HG03442 (cell line): ENCODE data around the gene FAM171A2.
"Not testable (repeated sequence)": the region's sequence is repeated elsewhere in the genome, so short reads cannot be mapped to it uniquely, and the experiment has no call there.

Experiments used
- ATAC-seq: cut with Tn5 transposase; IDR thresholded peaks from one replicate; pipeline ENCODE4 v1.9.1; 2021; ENCODE audit warnings: mild to moderate bottlenecking, moderate library complexity; ENCODE audit not compliant: unreplicated experiment

FAM171A2 gene

GRCh38 chr17:44384281-44384822 is 20.7 kb upstream of the FAM171A2 start:
- no peak for ATAC-seq

GRCh38 chr17:44383861-44384260 is 20.2 kb upstream of the FAM171A2 start:
- ATAC-seq: no peak

GRCh38 chr17:44383363-44383762 is 19.7 kb upstream of the FAM171A2 start:
- ATAC-seq: no peak

GRCh38 chr17:44382917-44383316 is 19.3 kb upstream of the FAM171A2 start:
- no peak for ATAC-seq

GRCh38 chr17:44381810-44382305 is 18.2 kb upstream of the FAM171A2 start:
- no peak for ATAC-seq

GRCh38 chr17:44380767-44381166 is 17.1 kb upstream of the FAM171A2 start:
- no peak for ATAC-seq

- ATAC-seq: no peak
These were observed 16.2 kb upstream of the FAM171A2 start for GRCh38 chr17:44379887-44380286.

GRCh38 chr17:44378171-44378705 is 14.6 kb upstream of the FAM171A2 start:
- ATAC-seq: no peak

GRCh38 chr17:44376779-44377178 is 13.1 kb upstream of the FAM171A2 start:
- no peak for ATAC-seq

- ATAC-seq: no peak
These were observed 12.5 kb upstream of the FAM171A2 start for GRCh38 chr17:44376124-44376523.

- no peak for ATAC-seq
These were observed 11.8 kb upstream of the FAM171A2 start for GRCh38 chr17:44375196-44376017.

- no peak for ATAC-seq
These were observed 10.9 kb upstream of the FAM171A2 start for GRCh38 chr17:44374306-44375195.

- no peak for ATAC-seq
These were observed 8.4 kb upstream of the FAM171A2 start for GRCh38 chr17:44372036-44372435.

- not testable (repeated sequence) for ATAC-seq
These were observed 5.9 kb upstream of the FAM171A2 start for GRCh38 chr17:44369414-44370023.

GRCh38 chr17:44368391-44369243 is 5.0 kb upstream of the FAM171A2 start:
- not testable (repeated sequence) for ATAC-seq

- ATAC-seq: no peak
These were observed 3.8 kb upstream of the FAM171A2 start for GRCh38 chr17:44367231-44367979.

- not testable (repeated sequence) for ATAC-seq
These were observed 1.4 kb upstream of the FAM171A2 start for GRCh38 chr17:44365051-44365450.

- no peak for ATAC-seq
These were observed 572 bp downstream of the FAM171A2 start for GRCh38 chr17:44362949-44363612.
